Middle frontal gyrus (tissue), 1 donor: ENCODE measurements around the gene VMAC.
"Not testable (repeated sequence)": the region's sequence is repeated elsewhere in the genome, so short reads cannot be mapped to it uniquely, and the experiment has no call there.

ENCODE experiments used
- DNase-seq: peaks from one replicate; pipeline ENCODE4 v3.0.0-alpha.2; 2015; ENCODE audit warnings: low spot score; ENCODE audit errors: extremely low spot score

VMAC gene

DNA sequence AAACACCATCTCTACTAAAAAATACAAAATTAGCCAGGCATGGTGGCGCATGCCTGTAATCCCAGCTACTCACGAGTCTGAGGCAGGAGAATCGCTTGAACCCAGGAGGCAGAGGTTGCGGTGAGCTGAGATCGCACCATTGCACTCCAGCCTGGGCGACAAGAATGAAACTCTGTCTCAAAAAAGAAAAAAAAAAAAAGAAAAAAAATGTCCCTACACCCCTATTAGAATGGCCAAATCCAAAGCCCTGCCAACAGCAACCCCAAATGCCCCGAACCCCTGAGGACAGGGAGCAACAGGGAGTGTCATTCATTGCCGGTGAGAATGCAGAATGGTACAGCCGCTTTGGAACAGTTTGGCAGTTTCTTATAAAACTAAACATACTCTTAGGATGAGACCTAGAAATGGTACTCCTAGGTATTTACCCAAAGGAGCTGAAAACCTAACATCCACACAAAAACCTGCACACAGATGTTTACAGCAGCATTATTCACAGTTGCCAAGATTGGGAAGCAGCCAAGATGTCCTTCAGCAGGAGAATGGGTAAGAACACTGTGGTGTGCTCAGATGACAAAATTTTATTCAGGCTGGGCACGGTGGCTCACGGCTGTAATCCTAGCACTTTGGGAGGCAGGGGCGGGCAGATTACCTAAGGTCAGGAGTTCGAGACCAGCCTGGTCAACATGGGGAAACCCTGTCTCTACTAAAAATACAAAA lies 21.4 kb upstream of the VMAC start:
- DNase-seq: not testable (repeated sequence)

- not testable (repeated sequence) for DNase-seq
Observed at GRCh38 chr19:5884065-5884811, 20.4 kb upstream of the VMAC start.

GRCh38 chr19:5889288-5889971 lies 15.2 kb upstream of the VMAC start:
- no peak for DNase-seq

- DNase-seq: no peak
Observed at GRCh38 chr19:5890099-5890498, 14.6 kb upstream of the VMAC start.

- DNase-seq: no peak
Observed at GRCh38 chr19:5891572-5891937, 13.1 kb upstream of the VMAC start.

DNA sequence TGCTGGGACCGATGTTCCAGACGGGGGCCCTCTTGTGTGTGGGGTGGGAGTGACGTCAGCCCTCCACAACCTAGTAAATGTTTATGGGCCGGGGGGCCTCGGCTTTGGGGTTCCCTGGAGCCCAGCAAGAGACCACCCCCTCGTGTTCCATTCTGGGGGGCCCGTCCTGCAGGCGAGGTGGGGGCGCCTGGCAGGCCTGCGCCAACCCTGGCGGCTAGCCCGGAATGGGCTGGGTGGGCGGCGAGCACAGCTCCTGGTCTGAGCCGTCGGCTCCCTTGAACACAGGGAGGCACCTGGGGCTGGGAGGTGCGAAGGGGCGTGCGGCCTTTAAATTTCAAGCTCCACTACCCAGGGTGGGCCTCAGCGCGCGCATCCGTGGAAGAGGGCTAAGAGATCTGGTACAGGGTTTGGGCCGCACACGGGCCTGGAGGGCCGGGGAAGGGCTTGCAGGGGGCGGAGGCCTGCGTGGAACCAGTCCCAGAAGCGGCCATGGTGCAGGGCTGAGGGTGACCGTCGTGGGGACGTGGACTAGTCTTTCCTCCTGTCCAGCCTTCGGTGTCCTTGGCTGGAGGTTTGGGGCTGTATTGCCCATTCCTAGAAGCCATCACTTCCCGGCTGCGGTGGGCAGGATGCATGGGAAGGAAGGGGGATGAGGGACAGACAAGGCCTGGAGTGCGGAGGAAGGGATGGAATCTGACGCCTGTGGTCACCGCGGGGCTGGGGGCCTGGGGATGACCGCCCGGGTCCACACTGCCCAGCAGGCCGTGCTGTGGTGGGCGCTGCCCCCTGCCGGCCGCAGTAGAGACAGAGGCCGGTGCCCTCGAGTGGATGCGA lies 12.5 kb upstream of the VMAC start:
- DNase-seq: no peak

DNA sequence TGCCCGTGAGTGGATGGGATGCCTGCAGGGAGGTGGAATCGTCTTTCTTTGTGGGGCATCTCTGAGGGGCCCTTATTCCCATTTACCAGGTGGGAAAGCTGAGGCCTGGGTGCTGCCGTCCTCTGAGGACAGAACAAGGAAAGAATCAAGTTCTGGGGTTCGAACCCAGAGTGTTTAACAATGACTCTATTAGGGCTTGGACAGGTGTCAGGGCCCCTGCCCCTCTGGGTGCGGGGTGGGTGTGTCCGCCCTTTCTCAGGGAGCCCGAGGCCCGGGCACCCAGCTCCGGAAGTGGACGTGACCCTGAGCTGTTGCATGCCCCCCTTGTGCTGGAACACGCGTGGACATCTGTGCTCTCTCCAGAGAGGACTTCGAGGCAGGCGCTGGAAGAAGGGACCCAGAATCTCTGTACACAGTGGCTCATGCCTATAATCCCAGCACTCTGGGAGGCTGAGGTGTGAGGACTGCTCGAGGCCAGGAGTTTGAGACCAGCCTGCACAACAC lies 11.8 kb upstream of the VMAC start:
- DNase-seq: no peak

DNA sequence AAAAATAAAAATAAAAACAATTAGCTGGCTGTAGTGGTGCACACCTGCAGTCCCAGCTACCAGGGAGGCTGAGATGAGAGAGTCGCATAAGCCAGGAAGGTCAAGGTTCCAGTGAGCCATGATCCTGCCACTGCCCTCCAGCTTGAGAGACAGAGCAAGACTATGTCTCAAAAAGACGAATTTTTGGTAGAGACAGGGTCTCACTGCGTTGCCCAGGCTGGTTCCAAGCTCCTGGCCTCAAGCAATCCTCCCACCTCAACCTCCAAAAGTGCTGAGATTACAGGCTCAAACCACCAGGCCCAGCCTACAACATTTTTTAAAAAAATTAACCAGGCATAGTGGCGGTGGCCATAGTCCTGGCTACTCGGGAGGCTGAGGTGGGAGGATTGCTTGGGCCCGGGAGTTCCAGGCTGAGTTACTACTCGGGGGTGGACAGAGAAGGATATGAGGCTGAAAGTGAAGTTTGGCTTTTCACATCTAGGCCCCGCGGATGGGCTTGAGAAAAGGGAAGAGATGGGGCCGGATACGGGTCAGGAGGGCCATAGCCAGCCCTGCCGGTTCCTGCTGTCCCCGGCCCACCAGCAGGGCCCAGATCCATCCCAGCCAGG lies 11.3 kb upstream of the VMAC start:
- no peak for DNase-seq

DNA sequence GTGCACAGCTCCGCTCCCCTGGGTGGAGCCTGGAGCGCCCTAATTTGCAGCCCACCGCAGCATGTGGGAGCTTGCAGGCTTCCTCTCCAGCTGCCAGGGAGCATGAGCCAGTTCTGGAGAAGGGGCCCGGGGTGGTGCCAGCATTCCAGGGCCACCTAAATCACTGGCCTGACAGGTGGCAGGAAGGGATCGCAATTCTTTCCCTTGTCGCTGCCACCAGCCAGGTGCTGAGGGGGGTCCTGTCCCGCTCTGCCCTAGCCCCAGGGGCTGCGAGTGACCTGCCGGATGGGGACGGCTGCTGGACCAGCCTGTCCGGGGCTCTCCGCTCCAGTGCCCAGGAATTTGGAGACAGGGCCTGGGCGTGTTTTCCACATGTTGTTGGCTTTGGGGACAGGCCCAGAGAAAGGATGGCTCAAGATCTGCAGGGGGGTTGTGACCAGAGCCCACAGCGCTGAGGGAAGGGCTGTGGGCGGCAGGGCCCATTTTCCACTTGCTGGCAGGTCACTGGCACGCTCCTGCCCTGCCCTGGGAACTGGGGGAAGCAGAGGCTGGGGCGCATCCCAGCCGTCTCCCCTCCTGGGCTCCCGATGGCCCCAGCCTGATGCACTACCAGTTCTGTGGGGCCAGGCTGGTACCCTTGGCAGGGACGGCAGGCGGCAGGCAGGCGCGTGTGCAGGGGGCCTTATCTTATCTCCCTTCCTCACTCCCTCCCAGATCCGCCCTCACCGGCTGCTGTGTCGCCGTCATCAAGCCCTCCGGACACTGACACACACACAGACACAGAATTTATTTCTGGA lies 10.6 kb upstream of the VMAC start:
- DNase-seq: no peak

GRCh38 chr19:5894704-5895349 lies 9.8 kb upstream of the VMAC start:
- DNase-seq: no peak

GRCh38 chr19:5895409-5895808 lies 9.3 kb upstream of the VMAC start:
- DNase-seq: no peak

- DNase-seq: no peak
Observed at GRCh38 chr19:5895890-5896289, 8.8 kb upstream of the VMAC start.

- no peak for DNase-seq
Observed at GRCh38 chr19:5896365-5897076, 8.2 kb upstream of the VMAC start.

GRCh38 chr19:5897189-5897969 lies 7.3 kb upstream of the VMAC start:
- no peak for DNase-seq

- no peak for DNase-seq
Observed at GRCh38 chr19:5899728-5900526, 4.7 kb upstream of the VMAC start.

GRCh38 chr19:5900976-5901375 lies 3.7 kb upstream of the VMAC start:
- no peak for DNase-seq

GRCh38 chr19:5903056-5903623 lies 1.5 kb upstream of the VMAC start:
- DNase-seq: no peak
